ENCODE results near the gene PRCC.

DNA sequence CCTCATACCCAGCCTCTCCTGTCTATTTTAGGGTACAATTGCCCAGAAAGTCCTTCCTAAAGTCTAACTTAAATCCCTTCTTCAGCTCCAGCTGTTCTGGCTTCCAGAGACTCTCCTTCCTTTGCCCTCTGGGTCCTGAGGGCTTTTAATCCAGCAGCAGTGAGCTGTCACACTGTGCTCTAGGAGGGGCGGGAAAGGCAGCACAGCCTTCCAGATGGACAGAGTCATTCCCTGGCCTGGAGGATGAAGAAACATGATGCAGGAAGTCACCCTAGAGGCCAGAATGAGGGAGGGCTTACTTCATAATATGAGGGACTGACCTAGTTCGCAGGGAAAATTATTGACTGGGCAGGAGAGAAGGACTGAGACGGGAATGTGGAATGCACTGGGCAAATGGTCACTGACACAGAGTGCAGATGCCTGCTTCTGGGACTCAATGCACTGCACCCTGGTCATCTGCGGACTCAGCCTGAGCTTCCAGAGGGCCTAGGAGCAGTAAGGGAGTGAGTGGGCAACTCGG, 48.0 kb downstream of the PRCC start:
- TF ChIP-seq, protein P1, sequence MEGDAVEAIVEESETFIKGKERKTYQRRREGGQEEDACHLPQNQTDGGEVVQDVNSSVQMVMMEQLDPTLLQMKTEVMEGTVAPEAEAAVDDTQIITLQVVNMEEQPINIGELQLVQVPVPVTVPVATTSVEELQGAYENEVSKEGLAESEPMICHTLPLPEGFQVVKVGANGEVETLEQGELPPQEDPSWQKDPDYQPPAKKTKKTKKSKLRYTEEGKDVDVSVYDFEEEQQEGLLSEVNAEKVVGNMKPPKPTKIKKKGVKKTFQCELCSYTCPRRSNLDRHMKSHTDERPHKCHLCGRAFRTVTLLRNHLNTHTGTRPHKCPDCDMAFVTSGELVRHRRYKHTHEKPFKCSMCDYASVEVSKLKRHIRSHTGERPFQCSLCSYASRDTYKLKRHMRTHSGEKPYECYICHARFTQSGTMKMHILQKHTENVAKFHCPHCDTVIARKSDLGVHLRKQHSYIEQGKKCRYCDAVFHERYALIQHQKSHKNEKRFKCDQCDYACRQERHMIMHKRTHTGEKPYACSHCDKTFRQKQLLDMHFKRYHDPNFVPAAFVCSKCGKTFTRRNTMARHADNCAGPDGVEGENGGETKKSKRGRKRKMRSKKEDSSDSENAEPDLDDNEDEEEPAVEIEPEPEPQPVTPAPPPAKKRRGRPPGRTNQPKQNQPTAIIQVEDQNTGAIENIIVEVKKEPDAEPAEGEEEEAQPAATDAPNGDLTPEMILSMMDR (IDR thresholded peaks at IDR 0.05), result peak in 1 of 5 experiments; percentile 9
- TF ChIP-seq EP300 (IDR thresholded peaks at IDR 0.05) (peak in 1 of 2 donors; percentile 59), POLR2A (IDR thresholded peaks at IDR 0.05) (no peak)
